Skeletal muscle tissue (tissue), 4 donors: Measurements from ENCODE around the gene THTPA. TPM values are rescaled to one million over a fixed set of nuclear protein-coding genes. Genes with fewer than 3 reads are reported as not detected.
"Not testable (repeated sequence)": the region's sequence is repeated elsewhere in the genome, so short reads cannot be mapped to it uniquely, and the experiment has no call there.

Experiments used
- H3K27ac ChIP-seq: one replicate; pipeline ENCODE4 v1.7.0; 2013; ENCODE audit warnings: mild to moderate bottlenecking, low read depth, low read length, inconsistent platforms
- H3K27me3 ChIP-seq, 3 donors: one replicate each; pipeline ENCODE4 v1.7.0; 2013; ENCODE audit warnings: low read length in 3 of 3; ENCODE audit not compliant: control insufficient read depth in 3 of 3, insufficient read depth in 3 of 3
- H3K36me3 ChIP-seq, 3 donors: one replicate each; pipeline ENCODE4 v1.7.0; 2013; ENCODE audit warnings: low read length in 3 of 3; ENCODE audit not compliant: control insufficient read depth in 3 of 3, insufficient read depth in 3 of 3
- H3K4me1 ChIP-seq, 3 donors: one replicate each; pipeline ENCODE4 v1.7.0; 2013; ENCODE audit warnings: low read length in 3 of 3, mild to moderate bottlenecking in 3 of 3; ENCODE audit not compliant: control insufficient read depth in 3 of 3, insufficient read depth in 3 of 3
- H3K4me3 ChIP-seq, 3 donors: one replicate each; pipeline ENCODE4 v1.7.0; 2013; ENCODE audit warnings: low read length in 3 of 3
- H3K9ac ChIP-seq, 3 donors: one replicate each; pipeline ENCODE4 v1.7.0; 2013; ENCODE audit warnings: low read length in 3 of 3, mild to moderate bottlenecking in 3 of 3, moderate library complexity in 2 of 3, low read depth in 1 of 3
- H3K9me3 ChIP-seq, 3 donors: one replicate each; pipeline ENCODE4 v1.7.0; 2013; ENCODE audit warnings: low read length in 3 of 3; ENCODE audit not compliant: control insufficient read depth in 3 of 3
- total RNA-seq: library from RNA; depleted of rRNA; stranded (reverse); fragments of >200 nt; gene quantifications from one replicate; pipeline ENCODE4 v1.2.3, GENCODE V29; 2014
- donor health status: Osteomylitis.

THTPA gene
- total RNA-seq, 1 donor from 2014 or later: 7.8 TPM

- not testable (repeated sequence) for H3K9ac ChIP-seq, H3K4me3 ChIP-seq, H3K27me3 ChIP-seq, H3K27ac ChIP-seq, H3K36me3 ChIP-seq, H3K4me1 ChIP-seq, H3K9me3 ChIP-seq
These were observed 53.5 kb downstream of the THTPA start for GRCh38 chr14:23609411-23610089.

Other genes with a start within 250 kb of the THTPA start
- 11.0 TPM for gene BCL2L2, start 249.4 kb upstream of the THTPA start, total RNA-seq
- gene PABPN1, start 234.8 kb upstream of the THTPA start, total RNA-seq: 40.7 TPM
- gene SLC22A17, start 203.4 kb upstream of the THTPA start, total RNA-seq: 12.5 TPM
- 17.2 TPM for gene EFS, start 191.1 kb upstream of the THTPA start, total RNA-seq
- gene IL25, start 183.5 kb upstream of the THTPA start, total RNA-seq: not detected
- gene CMTM5, start 179.2 kb upstream of the THTPA start, total RNA-seq: 2.1 TPM
- gene MYH6, start 148.0 kb upstream of the THTPA start, total RNA-seq: 2.1 TPM
- 426 TPM for gene MYH7, start 120.6 kb upstream of the THTPA start, total RNA-seq
- 32.4 TPM for gene NGDN, start 86.6 kb upstream of the THTPA start, total RNA-seq
- gene ZFHX2, start 4.5 kb upstream of the THTPA start, total RNA-seq: not detected
- gene AP1G2, start 11.5 kb downstream of the THTPA start, total RNA-seq: 8.4 TPM
- 1.0 TPM for gene JPH4, start 22.5 kb downstream of the THTPA start, total RNA-seq
- not detected for gene DHRS2, start 80.1 kb downstream of the THTPA start, total RNA-seq